Measurements from ENCODE around the gene MYLK4. TPM values are rescaled to one million over a fixed set of nuclear protein-coding genes. Genes with fewer than 3 reads are reported as not detected.

MYLK4 gene
- total RNA-seq, 3 donors from 2014 or later: 0.41 to 0.82 (median 0.43) TPM

GRCh38 chr6:2674857-2675256 is 75.9 kb downstream of the MYLK4 start:
- no peak for DNase-seq
- intact Hi-C loops (cut with DNase I, micrococcal nuclease): no loop called here
- TF ChIP-seq CTCF (IDR thresholded peaks at IDR 0.05): no peak
- H3K4me3 ChIP-seq: no peak overlapping the region
- no peak for ATAC-seq
- no peaks in the 10 kb centered on the region for H3K4me1 ChIP-seq (ENCODE audit: low read depth)
- H3K36me3 ChIP-seq (ENCODE audit: low read depth): no peaks in the 10 kb centered on the region
- H3K9me3 ChIP-seq: no peaks in the 10 kb centered on the region

- ATAC-seq (no peak), DNase-seq (no peak)
- Histone ChIP-seq H3K4me3 (no peak overlapping the region), H3K9me3 (no peaks in the 10 kb centered on the region), H3K36me3 (ENCODE audit: low read depth) (no peaks in the 10 kb centered on the region), H3K4me1 (ENCODE audit: low read depth) (no peaks in the 10 kb centered on the region)
- TF ChIP-seq CTCF (IDR thresholded peaks at IDR 0.05): no peak
- intact Hi-C loops (cut with DNase I, micrococcal nuclease): no loop called here
Measured at GRCh38 chr6:2669067-2669700, 81.5 kb downstream of the MYLK4 start.

- Histone ChIP-seq H3K36me3 (ENCODE audit: low read depth) (no peaks in the 10 kb centered on the region), H3K9me3 (no peaks in the 10 kb centered on the region), H3K4me1 (ENCODE audit: low read depth) (no peaks in the 10 kb centered on the region), H3K4me3 (no peak overlapping the region)
- no peak for TF ChIP-seq CTCF (IDR thresholded peaks at IDR 0.05)
- DNase-seq: no peak
- intact Hi-C loops (cut with DNase I, micrococcal nuclease): no loop called here
- ATAC-seq: no peak
Measured at GRCh38 chr6:2667617-2668016, 83.1 kb downstream of the MYLK4 start.

GRCh38 chr6:2666906-2667575 is 83.7 kb downstream of the MYLK4 start:
- intact Hi-C loops (cut with DNase I, micrococcal nuclease): no loop called here

More at GRCh38 chr6:2666906-2667575, 83.7 kb downstream of the MYLK4 start:
- no peaks in the 10 kb centered on the region for H3K36me3 ChIP-seq (ENCODE audit: low read depth)
- no peak overlapping the region for H3K4me3 ChIP-seq
- no peak for TF ChIP-seq CTCF (IDR thresholded peaks at IDR 0.05)
- ATAC-seq (no peak), DNase-seq (no peak)
- H3K9me3 ChIP-seq: no peaks in the 10 kb centered on the region
- no peaks in the 10 kb centered on the region for H3K4me1 ChIP-seq (ENCODE audit: low read depth)
